Measurements from ENCODE around the gene IBTK.
"Not testable (repeated sequence)": the region's sequence is repeated elsewhere in the genome, so short reads cannot be mapped to it uniquely, and the experiment has no call there.

The IBTK gene

GRCh38 chr6:82246802-82247504, 591 bp downstream of the IBTK start:
- peak; percentile 35 for DNase-seq

GRCh38 chr6:82246370-82246769, 1.2 kb downstream of the IBTK start:
- no peak for DNase-seq

DNA sequence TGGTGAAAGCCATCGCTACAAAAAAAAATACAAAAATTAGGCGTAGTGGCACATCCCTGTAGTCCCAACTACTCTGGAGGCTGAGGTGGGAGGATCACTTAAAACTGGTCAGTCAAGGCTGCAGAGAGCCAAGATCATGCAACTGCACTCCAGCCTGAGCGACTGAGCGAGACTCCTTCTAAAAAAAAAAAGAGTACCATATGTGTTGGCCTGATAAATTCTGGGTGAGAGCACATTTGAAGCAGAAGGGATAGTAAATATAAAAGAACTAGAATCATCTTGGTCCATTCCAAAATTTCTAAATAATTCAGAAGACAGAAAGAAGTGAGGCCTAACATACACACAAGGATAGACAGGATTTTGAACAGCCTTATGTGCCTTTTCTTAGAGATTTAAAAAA, 2.2 kb downstream of the IBTK start:
- DNase-seq = no peak

DNA sequence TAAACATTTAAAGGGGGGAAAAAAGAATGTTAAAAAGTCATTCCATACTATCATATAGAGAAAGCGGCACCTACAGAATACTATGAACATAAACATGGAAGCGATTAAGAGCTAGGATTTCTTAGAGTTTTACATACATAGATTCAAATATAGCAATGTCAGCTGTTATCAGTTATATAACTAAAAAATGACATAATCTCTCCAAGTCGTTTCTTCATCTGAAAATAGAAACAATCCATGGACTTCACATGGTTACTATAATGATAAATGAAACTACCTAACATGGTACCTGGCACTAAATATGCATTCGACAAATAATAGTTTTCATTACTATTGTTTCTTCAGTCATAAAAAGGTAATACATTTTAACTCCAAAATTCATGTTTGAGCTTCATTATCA, 3.7 kb downstream of the IBTK start:
- no peak for DNase-seq

DNA sequence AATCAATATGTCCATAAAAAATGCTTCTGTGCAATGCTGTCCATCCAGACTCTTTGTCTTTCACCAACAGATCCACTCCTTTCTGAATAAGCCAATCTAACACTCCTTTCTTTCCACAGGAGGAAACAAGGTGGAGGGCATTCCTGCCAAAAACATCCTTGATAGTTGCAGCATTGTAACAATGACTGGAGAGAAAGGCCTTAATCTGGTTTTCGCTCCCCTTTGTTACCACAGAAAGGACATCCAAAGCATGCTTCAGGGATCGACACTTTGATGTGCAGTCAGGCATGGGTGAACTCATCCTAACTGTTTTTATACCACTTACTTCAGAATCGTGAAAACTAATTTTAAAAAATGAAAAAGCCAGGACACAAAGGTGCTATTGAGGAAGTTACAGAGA, 7.4 kb downstream of the IBTK start:
- DNase-seq = no peak

DNA sequence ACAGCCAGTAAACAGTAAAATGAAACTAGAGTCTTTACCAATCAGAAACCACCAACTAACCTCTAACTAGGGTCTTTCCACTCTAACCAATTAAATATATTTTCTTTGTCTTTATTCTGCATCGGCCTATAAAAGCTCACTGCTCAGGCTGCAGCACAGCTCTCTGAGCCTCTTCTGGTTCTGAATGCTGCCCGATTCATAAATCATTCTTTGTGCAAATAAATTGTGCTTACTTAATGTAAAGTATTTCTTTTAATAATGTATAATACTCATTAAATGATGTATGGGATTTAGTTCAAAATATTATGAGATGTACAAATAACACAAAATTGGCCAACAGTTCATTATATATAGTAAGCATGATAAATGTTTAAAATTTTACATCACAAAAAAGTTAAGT, 7.9 kb downstream of the IBTK start:
- no peak for DNase-seq

GRCh38 chr6:82237013-82237412, 10.5 kb downstream of the IBTK start:
- no peak for DNase-seq

GRCh38 chr6:82227770-82228169, 19.8 kb downstream of the IBTK start:
- DNase-seq = no peak

GRCh38 chr6:82220167-82220566, 27.4 kb downstream of the IBTK start:
- no peak for DNase-seq

DNA sequence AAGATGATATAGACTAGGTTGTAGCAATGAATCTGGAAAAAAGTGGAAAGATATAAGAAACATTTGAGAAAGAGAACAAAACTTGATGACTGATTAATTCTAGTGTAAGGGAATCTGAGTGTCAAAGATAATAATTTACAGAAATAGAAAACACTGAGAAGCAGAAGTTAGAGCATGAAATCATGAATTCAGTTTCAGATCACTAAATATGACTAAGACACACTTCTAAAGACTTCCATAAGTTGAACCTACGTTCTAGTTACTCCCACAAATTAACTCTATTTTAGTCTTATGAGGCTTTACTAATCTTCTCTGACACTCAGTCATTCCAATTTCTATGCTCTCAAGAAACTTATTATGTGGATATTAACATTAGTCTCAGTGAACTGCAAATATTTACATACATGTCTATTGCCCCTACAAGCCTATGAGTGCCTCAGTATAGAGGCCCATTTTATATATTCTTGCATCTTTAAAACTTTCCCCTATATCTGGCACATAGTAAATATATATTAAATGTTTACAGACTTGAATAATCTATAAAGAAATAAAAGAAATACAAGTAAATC, 30.4 kb downstream of the IBTK start:
- DNase-seq = no peak

GRCh38 chr6:82216549-82216948, 31.0 kb downstream of the IBTK start:
- DNase-seq = no peak

DNA sequence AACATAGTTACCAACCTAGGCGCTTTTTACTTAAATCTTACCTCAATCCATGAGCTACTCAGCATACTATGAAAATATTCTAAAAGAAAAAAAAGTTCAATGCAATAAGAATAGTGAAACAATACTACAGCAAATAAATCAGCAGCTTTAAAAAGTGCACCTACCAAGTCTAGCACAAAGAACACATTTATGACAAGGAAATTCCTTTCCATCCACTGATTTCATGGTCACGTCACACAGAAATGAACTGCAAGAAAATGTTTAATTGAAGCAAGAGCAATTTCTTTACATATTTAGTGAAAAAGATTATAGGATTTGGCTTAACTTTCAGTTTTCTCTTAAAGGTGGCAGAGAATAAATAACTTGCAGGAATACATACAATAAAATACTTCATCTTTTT, 36.2 kb downstream of the IBTK start:
- no peak for DNase-seq

DNA sequence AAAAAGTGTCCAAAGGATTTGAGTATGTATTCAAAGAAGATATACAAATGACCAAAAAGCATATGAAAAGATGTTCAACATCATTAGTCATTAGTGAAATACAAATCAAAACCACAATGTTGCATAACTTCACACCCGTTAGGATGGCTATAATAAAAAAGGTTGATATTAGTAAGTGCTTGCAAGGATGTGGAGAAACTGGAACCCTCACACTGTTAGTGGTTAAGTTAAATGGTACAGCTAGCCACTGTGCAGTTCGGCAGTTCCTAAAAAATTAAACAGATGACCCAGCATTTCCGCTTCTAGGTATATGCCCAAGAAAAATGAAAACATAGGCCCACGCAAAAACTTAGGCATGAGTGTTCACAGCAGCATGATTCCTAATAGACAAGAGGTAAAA, 38.6 kb downstream of the IBTK start:
- DNase-seq = peak; percentile 56

DNA sequence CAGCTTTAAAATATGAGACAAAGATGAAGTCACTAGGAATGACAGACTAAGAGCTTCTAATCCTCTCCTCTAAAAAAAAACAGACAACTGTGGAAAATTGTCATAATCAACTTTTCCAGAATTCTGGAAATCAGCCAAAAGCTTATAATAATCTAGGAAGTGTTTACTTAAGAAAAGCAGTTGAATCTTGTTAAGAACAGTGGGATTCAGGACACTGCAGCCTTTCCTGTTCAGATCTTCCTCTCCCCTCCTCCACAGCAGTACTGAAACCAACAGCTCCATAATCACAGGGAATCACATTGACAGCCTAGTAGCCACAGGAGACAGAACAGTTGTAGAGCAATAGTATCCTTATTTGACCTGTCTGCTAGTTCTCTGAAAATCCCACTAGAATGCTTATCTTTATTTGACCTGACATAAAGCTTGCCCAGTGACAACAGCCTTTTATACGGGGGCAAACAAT, 41.6 kb downstream of the IBTK start:
- DNase-seq = no peak

- DNase-seq = no peak
These were observed 43.5 kb downstream of the IBTK start for GRCh38 chr6:82204020-82204419.

DNA sequence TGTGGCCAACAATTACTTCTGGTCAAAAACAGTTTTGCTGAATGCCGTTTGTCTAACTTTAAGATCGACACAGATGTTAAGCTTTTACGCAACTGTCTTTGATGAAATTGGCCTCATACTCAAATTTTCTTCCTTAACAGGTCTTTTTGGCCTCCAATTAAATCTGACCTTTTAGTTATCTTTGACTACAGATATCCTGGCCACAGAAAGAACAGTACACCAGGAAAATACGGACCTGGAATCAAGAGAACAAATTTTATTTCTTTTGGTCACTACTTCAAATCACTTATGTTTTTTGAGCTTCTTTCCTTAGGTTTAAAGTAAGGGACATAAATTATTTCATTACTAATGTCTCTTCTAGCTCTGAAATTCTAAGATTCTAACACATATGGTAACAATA, 49.8 kb downstream of the IBTK start:
- DNase-seq = no peak

- DNase-seq = not testable (repeated sequence)
These were observed 50.3 kb downstream of the IBTK start for GRCh38 chr6:82197245-82197644.

- no peak for DNase-seq
These were observed 51.4 kb downstream of the IBTK start for GRCh38 chr6:82196161-82196560.

GRCh38 chr6:82195619-82196018, 51.9 kb downstream of the IBTK start:
- DNase-seq = no peak

DNA sequence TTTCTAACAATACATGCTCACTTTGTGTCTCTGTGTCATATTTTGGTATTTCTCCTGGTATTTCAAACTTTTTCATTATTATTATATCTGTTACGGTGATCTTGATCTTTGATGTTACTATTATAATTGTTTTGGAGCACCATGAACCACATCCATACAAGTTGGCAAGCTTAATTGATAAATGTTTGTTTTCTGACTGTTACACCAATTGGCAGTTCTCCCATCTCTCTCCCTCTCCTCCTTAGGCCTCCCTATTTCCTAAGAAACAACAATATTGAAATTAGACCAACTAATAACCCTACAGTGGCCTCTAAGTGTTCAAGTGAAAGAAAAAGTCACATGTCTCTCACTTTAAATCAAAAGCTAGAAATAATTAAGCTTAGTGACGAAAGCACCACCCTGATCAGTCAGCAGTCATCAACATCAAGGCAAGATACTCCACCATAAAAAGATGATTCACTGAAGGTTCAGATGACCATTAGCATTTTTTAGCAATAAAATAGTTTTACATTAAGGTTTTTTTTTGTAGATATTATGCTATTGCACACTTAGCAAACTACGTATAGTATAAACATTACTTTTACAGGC, 61.5 kb downstream of the IBTK start:
- DNase-seq = no peak

DNA sequence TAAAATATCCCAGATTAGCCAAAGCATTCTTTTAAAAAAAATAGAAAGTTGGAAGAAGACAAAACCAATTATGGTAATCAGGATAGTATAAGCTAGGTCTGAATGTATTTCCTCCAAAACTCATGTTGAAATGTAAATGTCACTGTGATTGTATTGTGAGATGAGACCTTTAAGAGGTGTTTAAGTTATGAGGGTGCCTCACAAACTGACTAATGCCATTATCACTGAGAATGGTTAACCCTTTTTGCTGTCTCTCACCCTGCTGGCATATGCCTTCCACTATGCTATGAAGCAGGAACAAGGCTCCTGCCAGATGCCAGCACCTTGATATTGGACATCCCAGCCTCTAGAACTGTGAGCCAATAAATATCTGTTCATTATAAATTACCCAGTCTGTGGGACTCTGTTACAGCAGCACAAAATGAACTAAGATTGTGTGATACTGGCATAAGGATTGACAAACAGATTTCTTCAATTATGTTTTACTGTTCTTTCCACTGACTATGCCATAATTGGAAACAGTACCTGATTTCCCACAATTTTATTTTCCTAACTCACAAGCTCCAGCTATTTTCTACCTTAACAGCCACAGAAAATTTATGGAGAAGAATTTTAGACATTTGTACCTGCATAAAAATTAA, 63.8 kb downstream of the IBTK start:
- no peak for DNase-seq

DNA sequence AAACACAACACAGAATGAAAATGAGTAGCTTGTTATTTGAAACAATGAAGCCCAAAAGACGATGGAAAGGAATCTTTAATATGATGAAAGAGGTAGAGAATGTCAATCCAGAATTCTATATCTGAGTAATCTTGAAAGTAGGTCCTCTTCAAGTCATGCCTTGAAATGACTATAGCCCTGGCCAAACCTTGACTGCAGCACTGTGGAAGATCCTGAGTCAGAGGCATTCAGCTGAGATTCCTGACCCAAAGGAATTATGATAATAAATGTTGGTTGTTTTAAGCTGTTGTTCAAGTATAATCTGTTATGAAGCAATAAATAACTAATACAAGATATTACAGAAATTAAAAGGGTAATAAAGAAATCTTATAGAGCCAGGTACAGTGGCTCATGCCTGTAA, 64.8 kb downstream of the IBTK start:
- peak; percentile 42 for DNase-seq

DNA sequence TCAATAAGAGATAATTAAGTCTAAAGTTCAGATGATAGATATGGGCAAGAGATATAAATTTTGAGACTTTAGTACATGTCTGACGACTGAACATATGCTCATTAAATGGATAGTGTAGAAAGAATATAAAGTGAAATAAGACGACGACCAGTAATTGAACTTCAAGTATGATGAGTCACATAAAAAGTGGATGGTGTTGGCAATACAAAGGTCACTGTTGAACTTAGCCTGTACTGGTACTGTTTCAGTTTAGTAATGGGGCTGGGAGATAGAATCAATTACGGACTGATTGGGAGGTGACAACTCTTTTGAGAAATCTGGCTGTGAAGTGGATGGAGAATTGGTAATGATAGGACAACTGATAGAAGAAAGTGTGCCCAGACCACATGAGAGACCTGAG, 68.1 kb downstream of the IBTK start:
- no peak for DNase-seq

GRCh38 chr6:82178759-82179112, 68.8 kb downstream of the IBTK start:
- DNase-seq = no peak
